Left renal pelvis (tissue), 4 donors: Measurements from ENCODE around the gene HSPA4L. TPM values are rescaled to one million over a fixed set of nuclear protein-coding genes. Genes with fewer than 3 reads are reported as not detected.

Source experiments
- DNase-seq, 4 donors: peaks; one replicate each; pipeline ENCODE4 v3.0.0-alpha.2; 2013; ENCODE audit warnings: low read depth in 4 of 4, low spot score in 3 of 4
- polyA plus RNA-seq, 4 donors: library from polyadenylated mRNA; unstranded; fragments of 120-200 nt; gene quantifications; one replicate each; pipeline ENCODE4 v1.2.1, GENCODE V29; 2013; ENCODE audit not compliant: insufficient read length in 4 of 4

The HSPA4L gene
- polyA plus RNA-seq = 10 to 100 TPM in 1 of 4 donors, 1 to 10 TPM in 3; 5.4 to 12.7 (median 8.7) TPM

- DNase-seq = peak in 3 of 4 donors; percentile 36 to 78 (median 67)
These were observed at the start of gene HSPA4L for GRCh38 chr4:127782275-127783025. Gene HSPA4L, plus strand, starts transcription at chr4:127782322. Its CDS starts 229 bp downstream, at chr4:127782551.

GRCh38 chr4:127732623-127733328 is 49.3 kb upstream of the HSPA4L start:
- peak in 2 of 4 donors; percentile 9 to 10 for DNase-seq

- DNase-seq = no peak
These were observed 47.1 kb upstream of the HSPA4L start for GRCh38 chr4:127734976-127735375.

- DNase-seq = no peak
These were observed 44.8 kb upstream of the HSPA4L start for GRCh38 chr4:127737295-127737694.

GRCh38 chr4:127741247-127741646 is 40.9 kb upstream of the HSPA4L start:
- no peak for DNase-seq

- DNase-seq = no peak
These were observed 34.2 kb upstream of the HSPA4L start for GRCh38 chr4:127747883-127748282.

- DNase-seq = no peak
These were observed 33.2 kb upstream of the HSPA4L start for GRCh38 chr4:127748957-127749356.

- DNase-seq = no peak
These were observed 25.2 kb upstream of the HSPA4L start for GRCh38 chr4:127756906-127757305.

GRCh38 chr4:127759228-127759820 is 22.8 kb upstream of the HSPA4L start:
- no peak for DNase-seq

- no peak for DNase-seq
These were observed 22.2 kb upstream of the HSPA4L start for GRCh38 chr4:127759893-127760292.

- DNase-seq = no peak
These were observed 10.4 kb upstream of the HSPA4L start for GRCh38 chr4:127771535-127772275.

GRCh38 chr4:127772769-127773671 is 9.1 kb upstream of the HSPA4L start:
- no peak for DNase-seq

GRCh38 chr4:127775843-127776242 is 6.3 kb upstream of the HSPA4L start:
- DNase-seq = no peak

- no peak for DNase-seq
These were observed 5.5 kb upstream of the HSPA4L start for GRCh38 chr4:127776620-127777019.

- no peak for DNase-seq
These were observed 4.6 kb upstream of the HSPA4L start for GRCh38 chr4:127777487-127777886.

GRCh38 chr4:127778102-127778501 is 4.0 kb upstream of the HSPA4L start:
- no peak for DNase-seq

- no peak for DNase-seq
These were observed 1.5 kb upstream of the HSPA4L start for GRCh38 chr4:127780598-127780997.

GRCh38 chr4:127781300-127782024 is 660 bp upstream of the HSPA4L start:
- peak in 3 of 4 donors; percentile 10 to 29 (median 22) for DNase-seq

GRCh38 chr4:127782025-127782274 is 172 bp upstream of the HSPA4L start:
- DNase-seq = peak in 2 of 4 donors; percentile 64 to 75
